ENCODE results near the gene RIMBP2.

The RIMBP2 gene

DNA sequence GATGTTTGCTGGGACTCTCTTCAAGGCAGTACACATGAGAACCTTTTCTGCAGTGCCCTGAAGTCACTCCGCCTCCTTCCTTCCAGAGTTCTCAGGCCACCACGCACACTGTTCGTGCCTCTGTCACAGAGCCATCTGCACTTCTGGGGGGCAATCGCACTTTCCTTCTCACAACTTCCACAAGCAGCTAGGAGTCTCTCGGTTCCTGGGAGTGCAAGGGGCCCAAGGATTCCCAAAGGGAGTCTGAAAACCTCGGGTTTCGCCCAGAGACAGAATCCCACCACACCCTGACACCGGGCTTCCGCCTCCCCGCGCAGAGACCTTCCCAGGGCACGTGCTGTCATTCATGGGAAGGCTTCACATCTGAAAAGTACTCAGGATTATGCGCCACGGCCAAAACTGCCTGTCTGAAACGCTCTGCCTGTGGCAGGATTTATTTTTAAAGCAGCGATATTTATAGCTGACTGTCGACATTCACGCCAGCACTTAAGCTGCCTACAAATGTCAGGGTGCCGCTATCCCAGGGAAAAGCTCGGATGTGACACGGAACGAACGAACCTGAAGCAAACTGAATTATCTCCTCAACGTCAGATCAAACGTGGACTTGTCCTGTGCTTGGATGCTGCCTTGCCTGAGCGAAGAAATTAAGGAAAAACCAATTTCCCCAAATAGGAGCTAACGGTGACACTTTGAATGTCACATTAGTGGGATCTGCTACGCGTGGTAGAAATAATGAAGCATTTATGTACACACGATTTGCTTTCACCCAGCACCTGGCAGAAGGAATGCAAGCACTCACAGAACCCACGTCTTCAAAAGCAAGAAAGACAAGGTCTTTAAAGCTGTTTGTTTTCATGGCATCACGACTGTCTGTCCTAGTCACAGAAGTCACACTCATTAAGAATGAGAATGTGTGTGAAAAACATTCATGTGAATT, 224.4 kb downstream of the RIMBP2 start:
- in situ Hi-C loops (cut with HindIII; ENCODE audit: low sequenced_read_pairs) = no loop called here

DNA sequence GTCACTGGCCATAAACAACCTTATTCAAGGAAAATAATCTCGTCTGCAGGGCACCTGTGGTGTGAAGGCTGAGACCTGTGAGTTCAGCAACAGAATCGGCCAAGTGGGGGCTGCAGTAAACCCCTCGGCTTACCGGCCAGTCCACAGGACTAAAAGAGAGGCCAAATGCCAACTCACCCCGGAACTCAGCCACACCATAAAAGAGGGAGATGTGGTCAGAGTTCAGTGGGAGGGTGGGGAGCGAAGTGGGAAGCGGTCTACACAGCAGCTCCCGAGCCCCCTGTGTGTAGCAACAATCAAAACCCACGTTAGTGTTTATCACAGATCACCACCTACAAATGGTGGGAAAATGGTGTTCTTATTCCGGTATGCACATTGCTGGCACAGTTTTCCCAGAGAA, 225.4 kb downstream of the RIMBP2 start:
- in situ Hi-C loops (cut with HindIII; ENCODE audit: low sequenced_read_pairs) = no loop called here

DNA sequence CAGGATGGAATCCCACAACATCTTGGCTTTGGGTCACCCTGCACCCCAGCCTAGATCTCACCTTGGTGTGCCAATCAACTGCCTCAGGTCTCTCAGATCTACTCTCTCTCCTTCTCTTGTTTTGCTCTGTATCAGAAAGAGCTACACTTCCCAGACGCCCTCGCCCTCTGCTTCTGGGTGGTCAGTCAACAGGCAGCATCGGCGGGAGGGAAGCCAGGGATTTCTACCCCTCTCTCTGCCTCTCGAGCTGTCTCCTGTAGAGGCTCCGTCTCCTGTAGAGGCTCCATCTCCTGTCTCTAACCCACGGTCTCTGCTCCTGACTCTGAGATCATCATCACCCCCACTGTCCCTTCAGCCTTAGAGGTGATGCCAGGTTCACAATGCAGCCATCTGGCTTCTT, 226.8 kb downstream of the RIMBP2 start:
- in situ Hi-C loops (cut with HindIII; ENCODE audit: low sequenced_read_pairs) = no loop called here

DNA sequence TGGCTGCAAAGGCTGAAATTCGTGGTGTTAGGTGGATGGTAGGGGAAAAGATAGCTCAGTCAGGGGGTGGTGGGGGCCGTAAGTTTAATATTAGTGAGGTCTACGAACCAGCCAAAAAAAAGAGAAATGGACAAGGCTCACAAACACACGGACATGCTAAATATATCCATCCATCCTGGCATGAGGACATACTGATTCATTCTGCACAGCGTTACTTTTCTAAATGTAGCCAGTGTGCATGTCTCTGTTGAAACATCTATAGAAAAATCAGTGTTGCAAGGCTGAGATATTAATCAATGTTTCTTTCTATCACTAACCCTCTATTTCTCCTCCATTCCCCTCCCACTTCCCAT, 227.8 kb downstream of the RIMBP2 start:
- in situ Hi-C loops (cut with HindIII; ENCODE audit: low sequenced_read_pairs) = no loop called here

DNA sequence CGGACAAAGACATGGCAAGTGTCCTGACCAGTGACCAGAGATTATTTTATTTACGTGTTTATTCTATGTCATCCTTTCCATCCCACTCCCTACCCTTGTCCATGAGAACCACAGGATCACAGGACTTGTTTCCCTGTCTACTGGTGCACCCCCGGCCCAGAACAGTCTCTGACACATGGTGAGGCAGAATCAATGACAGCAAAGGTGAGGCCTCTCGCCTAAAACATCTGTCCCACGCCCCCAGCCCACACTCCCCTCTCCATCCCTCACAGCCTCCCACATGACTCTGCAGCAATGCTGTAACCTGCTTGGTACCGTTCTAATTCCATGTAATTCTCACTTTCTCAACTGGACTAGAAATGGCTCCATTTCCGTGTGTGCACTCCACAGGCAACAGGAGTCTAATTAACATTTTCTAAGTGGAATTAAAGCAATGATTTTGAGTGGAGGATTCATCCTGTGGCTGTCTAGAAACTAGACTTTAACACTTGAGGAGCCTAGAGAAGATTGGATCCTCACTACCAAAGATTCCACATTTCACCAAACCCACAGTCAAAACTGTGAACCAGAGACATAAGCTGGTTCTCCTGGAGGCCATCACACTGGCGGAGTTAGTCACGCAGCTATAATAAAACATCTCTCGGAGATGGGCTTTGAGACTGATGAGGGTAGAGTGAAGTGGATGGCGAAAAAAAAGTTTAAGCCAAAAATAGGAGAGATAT, 228.3 kb downstream of the RIMBP2 start:
- in situ Hi-C loops (cut with HindIII; ENCODE audit: low sequenced_read_pairs) = no loop called here

DNA sequence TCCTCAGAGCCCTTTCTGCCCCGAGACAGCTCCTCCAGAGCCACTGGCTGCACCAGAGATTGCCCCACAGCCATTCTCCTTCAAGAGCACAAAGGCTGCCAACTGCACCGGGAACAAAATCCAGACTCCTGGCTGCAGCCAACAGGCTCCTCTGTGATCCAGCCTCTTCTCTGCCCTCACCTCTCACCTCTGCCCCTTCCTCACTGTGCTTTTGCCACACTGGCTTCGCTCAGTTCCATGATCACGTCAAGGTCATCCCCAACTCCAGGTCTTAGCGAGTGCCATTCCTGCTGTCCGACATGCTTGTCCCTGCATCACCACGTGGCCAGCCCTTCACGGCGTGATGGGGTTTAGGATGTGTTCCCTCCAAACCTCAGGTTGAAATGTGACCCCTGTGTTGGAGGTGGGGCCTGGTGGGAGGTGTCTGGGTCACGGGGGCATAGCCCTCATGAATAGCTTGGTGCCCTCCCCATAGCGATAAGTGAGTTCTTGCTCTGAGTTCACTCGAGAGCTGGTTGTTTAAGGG, 229.1 kb downstream of the RIMBP2 start:
- in situ Hi-C loops (cut with HindIII; ENCODE audit: low sequenced_read_pairs) = no loop called here

DNA sequence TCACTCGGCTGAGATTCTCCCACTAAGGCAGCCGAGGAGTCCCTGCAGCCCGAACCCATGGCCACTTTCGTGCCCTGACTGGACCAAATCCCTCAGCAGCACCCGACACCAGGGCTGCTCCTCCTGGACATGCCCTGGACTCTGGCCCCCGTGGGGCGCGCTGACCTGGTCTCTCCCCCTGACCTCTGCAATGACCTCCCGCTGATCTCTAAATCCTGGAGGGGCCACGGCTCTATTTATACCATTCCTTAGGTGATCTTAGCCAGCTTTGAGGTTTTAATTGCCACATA, 230.0 kb downstream of the RIMBP2 start:
- in situ Hi-C loops (cut with HindIII; ENCODE audit: low sequenced_read_pairs) = no loop called here

DNA sequence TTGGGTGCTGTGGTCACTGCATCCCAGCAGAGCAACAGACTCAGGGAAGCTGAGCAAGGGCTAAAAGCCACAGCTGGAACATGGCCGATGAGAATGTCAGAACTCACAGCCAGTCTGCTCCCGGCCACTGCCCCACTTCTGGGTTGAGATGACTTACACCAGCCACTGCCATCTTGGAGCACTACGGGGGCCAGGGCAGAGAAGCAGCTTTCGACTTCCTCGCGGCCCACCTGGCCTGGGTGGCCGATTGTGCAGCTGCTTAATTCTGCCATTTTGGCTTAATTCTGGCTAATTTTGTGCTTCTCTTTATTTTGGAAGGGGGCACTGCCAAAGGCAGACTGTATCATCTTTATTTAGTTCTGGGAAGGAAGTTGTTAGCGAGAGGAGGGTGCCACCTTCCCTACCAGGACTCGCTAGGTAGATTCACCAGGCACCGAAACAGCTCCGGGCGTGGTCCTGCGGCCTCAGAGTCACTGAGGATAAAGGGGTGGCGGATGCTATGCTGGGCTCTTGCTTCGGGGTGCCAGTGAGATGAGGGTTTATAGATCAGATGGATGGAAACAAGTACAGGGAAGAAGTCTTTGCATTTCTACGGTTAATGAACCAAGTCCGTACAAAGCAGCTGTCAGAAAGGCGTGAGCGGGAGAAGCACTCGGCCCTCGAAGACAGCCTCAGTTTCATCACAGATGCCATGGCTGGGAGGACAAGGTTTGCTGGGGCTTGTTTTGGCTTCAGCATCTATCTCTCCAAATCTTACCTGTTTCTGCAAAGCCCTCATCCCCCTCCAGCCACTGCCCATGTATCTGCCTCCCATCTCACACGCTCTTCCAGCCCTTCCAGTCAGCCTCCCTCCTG, 230.6 kb downstream of the RIMBP2 start:
- in situ Hi-C loops (cut with HindIII; ENCODE audit: low sequenced_read_pairs) = no loop called here

DNA sequence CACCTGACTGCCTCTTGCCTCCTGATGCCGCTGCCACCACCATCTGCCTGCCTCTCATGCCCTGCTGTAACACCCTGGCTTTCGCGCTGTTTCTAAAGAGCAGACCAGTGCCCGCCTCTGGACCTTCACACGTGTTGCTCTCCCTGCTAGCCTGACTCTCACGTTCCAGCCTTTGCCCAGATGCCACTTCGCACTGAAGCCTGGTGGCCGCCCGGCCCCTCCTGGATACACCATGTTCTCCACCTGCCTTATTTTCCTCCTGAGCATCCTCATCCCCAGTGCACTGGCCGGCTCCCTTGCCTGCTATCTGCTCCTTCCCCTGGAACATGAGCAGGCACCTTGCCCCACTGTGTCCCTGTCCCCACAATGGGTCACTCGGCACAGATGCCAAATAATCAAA, 231.9 kb downstream of the RIMBP2 start:
- in situ Hi-C loops (cut with HindIII; ENCODE audit: low sequenced_read_pairs) = no loop called here

DNA sequence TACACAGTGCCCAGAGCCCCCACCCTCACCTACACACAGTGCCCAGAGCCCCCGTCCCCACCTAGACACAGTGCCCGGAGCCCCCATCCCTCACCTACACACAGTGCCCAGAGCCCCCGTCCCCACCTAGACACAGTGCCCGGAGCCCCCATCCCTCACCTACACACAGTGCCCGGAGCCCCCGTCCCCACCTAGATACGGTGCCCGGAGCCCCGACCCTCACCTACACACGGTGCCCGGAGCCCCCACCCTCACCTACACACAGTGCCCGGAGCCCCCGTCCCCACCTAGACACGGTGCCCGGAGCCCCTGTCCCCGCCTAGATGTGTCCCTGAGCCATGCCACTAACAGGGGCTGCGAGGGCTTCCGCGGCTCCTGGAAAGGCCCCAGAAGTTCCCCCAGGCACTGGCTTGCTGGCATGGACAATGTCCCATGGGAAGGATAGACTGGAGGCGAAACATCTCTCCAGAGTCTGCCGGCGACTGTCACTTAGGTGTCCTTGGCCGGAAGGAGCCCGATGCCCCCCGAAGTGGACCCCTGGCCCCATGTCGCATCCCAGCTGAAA, 232.4 kb downstream of the RIMBP2 start:
- in situ Hi-C loops (cut with HindIII; ENCODE audit: low sequenced_read_pairs) = no loop called here

DNA sequence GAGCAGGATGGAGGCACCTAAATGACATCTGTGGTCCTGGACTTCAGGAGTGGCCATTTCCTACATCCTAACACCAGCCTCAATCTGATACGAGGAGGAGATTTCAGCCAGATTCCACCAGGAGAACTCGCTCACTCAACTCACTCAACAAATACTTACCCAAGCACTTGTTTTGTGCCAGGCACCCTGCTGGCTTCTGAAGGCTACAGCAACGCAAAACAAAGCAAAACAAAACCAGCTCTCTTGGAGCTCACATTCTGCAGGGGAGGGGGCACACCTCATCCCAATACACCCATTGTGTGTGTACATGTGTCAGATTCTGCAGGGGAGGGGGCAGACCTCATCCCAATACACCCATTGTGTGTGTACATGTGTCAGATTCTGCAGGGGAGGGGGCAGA, 233.7 kb downstream of the RIMBP2 start:
- in situ Hi-C loops (cut with HindIII; ENCODE audit: low sequenced_read_pairs) = no loop called here

DNA sequence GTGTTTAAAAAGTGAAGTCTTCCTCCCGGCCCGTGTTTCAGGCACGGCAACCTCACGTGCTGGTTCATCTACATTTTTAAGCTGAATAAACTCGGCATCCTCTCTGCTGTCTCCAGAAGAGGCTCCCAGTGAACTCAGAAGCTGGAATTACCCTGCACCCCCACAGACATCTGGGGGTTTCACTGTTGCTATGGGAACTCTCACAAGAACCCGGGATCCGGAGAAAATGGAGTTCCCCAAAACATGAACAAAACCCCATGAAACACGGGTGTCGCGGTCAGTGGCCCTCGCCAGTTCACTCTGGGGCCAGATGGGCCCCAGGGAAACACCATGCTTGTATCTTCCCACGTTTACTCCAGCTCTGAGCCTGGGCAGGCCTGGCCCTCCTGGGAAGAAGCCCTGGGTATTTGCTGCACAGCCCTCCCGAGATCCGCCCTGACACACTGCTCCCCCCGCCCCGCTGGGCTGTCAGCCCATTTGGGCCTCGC, 234.7 kb downstream of the RIMBP2 start:
- in situ Hi-C loops (cut with HindIII; ENCODE audit: low sequenced_read_pairs) = no loop called here

DNA sequence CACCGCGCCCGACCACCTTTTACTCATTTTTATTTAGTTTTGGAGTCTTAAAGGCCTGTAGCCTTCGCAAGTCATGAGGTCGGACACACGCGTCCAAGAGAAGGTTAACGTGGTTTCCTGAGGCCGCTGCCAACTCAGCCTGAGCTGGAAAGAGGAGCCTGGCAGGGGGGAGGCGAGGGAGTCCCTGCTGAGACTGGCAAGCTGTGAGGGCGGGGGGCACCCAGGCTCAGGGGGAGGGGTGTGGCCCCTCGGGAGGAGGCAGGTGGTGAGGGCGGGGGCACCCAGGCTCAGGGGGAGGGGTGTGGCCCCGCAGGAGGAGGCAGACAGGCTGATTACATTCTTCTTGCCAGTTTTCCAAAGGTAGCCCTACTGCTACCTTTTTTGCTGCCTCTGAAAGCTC, 235.2 kb downstream of the RIMBP2 start:
- in situ Hi-C loops (cut with HindIII; ENCODE audit: low sequenced_read_pairs) = no loop called here

DNA sequence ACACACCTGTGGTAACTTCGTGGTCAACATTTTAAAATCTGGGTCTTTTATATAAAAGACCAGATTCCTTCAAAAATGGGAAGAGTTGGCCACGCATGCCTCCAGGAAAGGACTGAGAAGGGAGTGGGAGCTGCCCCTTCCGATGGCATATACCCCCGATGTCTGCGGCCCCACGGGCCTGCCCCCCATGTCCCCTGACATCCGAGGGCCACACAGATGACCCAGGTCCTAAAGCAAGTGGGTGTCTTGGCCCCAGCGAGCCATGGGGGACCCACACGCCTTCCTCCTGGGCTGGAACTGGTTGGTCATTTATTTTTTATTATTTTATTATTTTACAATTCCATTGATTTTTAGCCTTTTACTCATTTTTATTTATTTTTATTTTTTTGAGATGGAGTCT, 235.9 kb downstream of the RIMBP2 start:
- in situ Hi-C loops (cut with HindIII; ENCODE audit: low sequenced_read_pairs) = no loop called here

DNA sequence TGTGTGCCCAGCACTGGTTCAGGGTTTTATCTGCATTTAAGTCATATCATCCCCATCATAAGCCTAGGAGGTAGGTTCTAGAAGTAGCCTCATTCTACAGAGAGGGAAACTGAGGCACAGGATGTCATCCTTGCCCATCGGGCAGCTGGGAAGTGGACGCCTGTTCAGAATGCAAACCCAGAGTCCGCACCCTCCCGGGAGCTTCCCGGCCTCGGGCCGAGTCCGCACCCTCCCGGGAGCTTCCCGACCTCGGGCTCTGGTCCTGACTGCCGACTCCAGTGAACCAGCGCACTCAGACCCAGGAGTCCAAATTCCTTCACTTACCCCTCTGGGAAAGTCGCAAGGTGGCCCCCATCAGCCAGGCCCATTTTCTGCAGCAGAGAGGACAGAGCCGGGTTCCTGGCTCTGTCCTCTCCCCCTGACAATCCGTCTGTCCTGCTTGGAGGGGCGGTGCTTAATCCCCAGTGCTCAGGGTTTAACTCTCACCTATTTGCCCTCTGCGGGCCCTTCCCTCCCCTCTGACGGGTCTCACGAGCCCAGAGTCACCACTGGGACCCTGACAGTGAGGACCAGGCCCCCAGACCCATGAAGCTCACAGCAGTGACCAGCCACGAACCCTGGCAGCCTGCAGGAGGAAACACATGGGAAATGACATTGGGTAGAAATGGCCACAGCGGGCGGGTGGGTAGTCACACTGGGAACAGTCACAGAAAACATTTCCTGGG, 236.5 kb downstream of the RIMBP2 start:
- in situ Hi-C loops (cut with HindIII; ENCODE audit: low sequenced_read_pairs) = no loop called here

DNA sequence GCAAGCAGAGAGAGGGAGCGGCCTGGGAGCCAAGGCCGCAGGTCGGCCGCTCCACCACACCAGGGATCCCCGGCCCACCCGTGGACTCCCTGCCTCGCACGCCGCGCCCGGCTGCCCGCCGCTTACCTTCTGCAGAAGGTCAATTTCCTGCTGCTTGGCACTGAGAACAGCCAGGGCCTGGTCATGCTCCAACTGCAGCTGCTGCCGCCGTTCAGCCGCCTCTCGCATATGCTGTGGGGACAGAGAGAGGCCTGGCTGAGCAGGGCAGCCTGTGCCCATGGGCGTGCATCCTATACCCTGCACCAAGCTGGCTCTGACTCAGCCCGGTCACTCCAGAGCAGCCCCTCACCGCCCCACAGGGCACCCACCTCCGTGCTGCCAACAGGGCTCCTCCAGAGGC, 237.3 kb downstream of the RIMBP2 start:
- in situ Hi-C loops (cut with HindIII; ENCODE audit: low sequenced_read_pairs) = no loop called here

DNA sequence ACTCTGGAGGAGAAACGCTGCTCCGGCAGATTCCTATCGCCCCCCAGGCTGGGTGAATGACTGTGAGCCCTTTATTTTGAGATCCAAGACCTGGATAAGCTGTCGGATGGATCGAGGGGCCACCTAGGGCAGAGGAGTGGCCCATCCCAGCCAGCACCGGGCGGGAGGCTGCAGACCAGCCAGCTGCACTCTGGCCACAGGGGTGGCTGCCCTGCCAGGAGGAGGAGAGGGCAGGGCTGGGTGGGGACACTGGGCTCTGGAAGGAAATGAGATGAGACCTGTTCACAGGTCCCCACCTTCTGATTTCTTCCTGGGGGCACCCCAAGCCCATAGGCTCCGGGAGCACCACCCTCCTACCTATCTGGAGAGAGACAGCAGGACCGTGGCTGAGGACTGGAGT, 238.4 kb downstream of the RIMBP2 start:
- in situ Hi-C loops (cut with HindIII; ENCODE audit: low sequenced_read_pairs) = no loop called here

DNA sequence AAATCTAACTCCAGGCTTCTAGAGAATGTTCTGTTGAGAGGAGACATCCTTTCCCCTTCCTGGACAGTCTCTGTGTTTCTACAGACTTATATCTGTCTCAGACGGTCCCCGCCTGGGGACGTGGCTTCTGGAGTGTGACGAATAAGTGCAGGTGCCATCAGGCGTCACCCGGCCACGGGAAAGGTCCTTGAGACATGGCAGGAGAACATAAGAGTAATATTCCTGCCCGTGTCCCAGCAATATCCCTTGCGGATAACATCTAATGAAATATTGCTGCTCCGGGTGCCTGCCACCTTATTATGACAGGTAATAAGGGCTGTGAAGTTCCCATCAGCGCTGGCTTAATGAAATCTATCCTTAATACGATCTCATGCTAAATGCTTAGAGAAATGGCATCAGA, 238.8 kb downstream of the RIMBP2 start:
- in situ Hi-C loops (cut with HindIII; ENCODE audit: low sequenced_read_pairs) = no loop called here

DNA sequence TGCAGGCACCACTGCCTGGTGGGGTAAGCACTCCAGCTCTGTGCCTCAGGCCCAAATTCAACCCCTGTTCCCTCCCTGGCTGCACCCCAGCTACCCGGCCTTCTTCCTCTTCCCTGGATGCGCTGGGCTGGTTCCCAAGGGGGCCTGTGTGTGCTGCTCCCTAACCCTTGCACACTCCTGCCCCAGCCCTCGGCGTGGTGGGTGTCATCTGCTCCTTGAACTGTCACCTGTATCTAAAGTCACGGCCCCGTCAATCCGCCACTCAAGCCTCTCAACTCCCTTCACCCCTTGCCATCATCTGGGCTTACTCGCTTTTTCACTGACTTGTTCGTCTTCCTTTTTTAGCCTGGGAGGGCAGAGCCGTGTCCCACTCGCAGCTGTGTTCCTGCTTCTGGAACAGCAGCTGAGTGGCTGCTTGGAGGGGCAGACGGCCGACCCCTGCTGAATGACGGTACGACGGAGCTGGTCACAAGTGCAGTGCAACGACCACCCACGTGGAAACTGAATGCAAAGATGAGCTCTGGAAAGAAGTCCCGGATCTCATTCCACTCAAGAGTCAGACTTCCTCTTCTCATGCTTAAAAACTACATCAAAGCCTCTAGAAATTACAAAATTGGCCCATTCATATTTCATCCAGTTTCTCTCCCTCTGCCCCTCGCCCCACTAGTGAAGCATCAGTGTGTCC, 239.5 kb downstream of the RIMBP2 start:
- in situ Hi-C loops (cut with HindIII; ENCODE audit: low sequenced_read_pairs) = no loop called here
